Measurements from ENCODE around the gene ANTKMT.

The ANTKMT gene

GRCh38 chr16:683396-684070 lies 37.4 kb upstream of the ANTKMT start:
- peak overlapping the region; percentile 91 for H3K27ac ChIP-seq
- TF ChIP-seq CTCF (conservative IDR thresholded peaks at IDR 0.05), result no peak

GRCh38 chr16:684071-684794 lies 36.7 kb upstream of the ANTKMT start, which contains the start of gene JMJD8:
JMJD8 (minus strand) TSS chr16:684334; CDS start chr16:684319, 15 bp downstream.
- H3K27ac ChIP-seq, result peak within 1 kb of the TSS; percentile 91
- TF ChIP-seq CTCF (conservative IDR thresholded peaks at IDR 0.05), result no peak

GRCh38 chr16:684961-685696 lies 35.8 kb upstream of the ANTKMT start:
- peak overlapping the region; percentile 91 for H3K27ac ChIP-seq

GRCh38 chr16:685967-686366 lies 35.0 kb upstream of the ANTKMT start:
- H3K27ac ChIP-seq, result peak overlapping the region; percentile 91
- TF ChIP-seq CTCF (conservative IDR thresholded peaks at IDR 0.05), result peak; percentile 81

More at GRCh38 chr16:684961-685696, 35.8 kb upstream of the ANTKMT start:
- no peak for TF ChIP-seq CTCF (conservative IDR thresholded peaks at IDR 0.05)

- no peak for TF ChIP-seq CTCF (conservative IDR thresholded peaks at IDR 0.05)
- H3K27ac ChIP-seq, result peak overlapping the region; percentile 91
Measured at GRCh38 chr16:686459-687260, 34.3 kb upstream of the ANTKMT start.

- TF ChIP-seq CTCF (conservative IDR thresholded peaks at IDR 0.05), result no peak
- H3K27ac ChIP-seq, result no peak overlapping the region
Measured at GRCh38 chr16:687499-687898, 33.4 kb upstream of the ANTKMT start.
